Ishikawa (cell line): ENCODE data around the gene TMEM178B.

Experiments
- EGR1 ChIP-seq: IDR thresholded peaks from 2 replicates; pipeline ENCODE4 v1.6.1; 2012
- EP300 ChIP-seq: IDR thresholded peaks from 2 replicates; pipeline ENCODE4 v1.6.1; 2012; ENCODE audit warnings: borderline replicate concordance
- FOXM1 ChIP-seq: IDR thresholded peaks from 2 replicates; pipeline ENCODE4 v1.6.1; 2012; ENCODE audit warnings: low read depth, borderline replicate concordance
- MAX ChIP-seq: IDR thresholded peaks from 2 replicates; pipeline ENCODE4 v1.6.1; 2012
- NFIC ChIP-seq: IDR thresholded peaks from 2 replicates; pipeline ENCODE4 v1.6.1; 2012
- RAD21 ChIP-seq: IDR thresholded peaks from 2 replicates; pipeline ENCODE4 v1.6.1; 2012; ENCODE audit warnings: low read depth
- REST ChIP-seq: IDR thresholded peaks from 2 replicates; pipeline ENCODE4 v1.6.1; 2012; ENCODE audit warnings: low read depth, mild to moderate bottlenecking
- TAF1 ChIP-seq: IDR thresholded peaks from 2 replicates; pipeline ENCODE4 v1.6.1; 2012; ENCODE audit warnings: low read depth, mild to moderate bottlenecking
- TCF12 ChIP-seq: IDR thresholded peaks from 2 replicates; pipeline ENCODE4 v1.6.1; 2012; ENCODE audit warnings: low read depth
- TEAD4 ChIP-seq: IDR thresholded peaks from 2 replicates; pipeline ENCODE4 v1.6.1; 2012
- YY1 ChIP-seq: IDR thresholded peaks from 2 replicates; pipeline ENCODE4 v1.6.1; 2012; ENCODE audit warnings: low read depth
- ZBTB7A ChIP-seq: IDR thresholded peaks from 2 replicates; pipeline ENCODE4 v1.6.1; 2012; ENCODE audit warnings: low read depth
- TF ChIP-seq, protein P1 (sequence below): IDR thresholded peaks from 2 replicates; pipeline ENCODE4 v1.6.1; 2012

DNA sequence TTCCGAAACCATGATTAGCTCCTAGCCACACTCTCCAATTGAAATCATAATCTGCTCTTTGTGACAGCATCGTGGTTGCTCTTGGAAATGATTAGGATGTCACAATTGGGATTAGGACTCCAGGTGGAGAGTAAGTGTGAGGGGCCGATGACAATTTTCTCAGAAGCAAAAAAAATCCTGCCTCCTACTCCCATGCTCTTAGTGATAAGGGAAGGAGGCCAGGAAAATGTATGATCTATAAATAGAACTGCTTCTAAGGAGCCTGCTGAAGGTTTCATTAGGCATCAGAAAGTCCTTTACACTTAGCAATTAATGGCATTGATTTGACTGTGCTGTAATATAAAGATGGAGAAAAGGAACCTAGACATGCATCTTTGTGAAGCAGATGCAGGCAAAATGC lies 251.0 kb downstream of the TMEM178B start:
- TF ChIP-seq RAD21: no peak
- no peak for TF ChIP-seq EP300
- no peak for TF ChIP-seq TAF1
- TF ChIP-seq FOXM1: no peak
- TF ChIP-seq EGR1: no peak
- TF ChIP-seq NFIC: no peak
- TF ChIP-seq MAX: no peak
- TF ChIP-seq, protein P1, sequence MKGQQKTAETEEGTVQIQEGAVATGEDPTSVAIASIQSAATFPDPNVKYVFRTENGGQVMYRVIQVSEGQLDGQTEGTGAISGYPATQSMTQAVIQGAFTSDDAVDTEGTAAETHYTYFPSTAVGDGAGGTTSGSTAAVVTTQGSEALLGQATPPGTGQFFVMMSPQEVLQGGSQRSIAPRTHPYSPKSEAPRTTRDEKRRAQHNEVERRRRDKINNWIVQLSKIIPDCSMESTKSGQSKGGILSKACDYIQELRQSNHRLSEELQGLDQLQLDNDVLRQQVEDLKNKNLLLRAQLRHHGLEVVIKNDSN: no peak
- no peak for TF ChIP-seq REST
- TF ChIP-seq TEAD4: no peak
- no peak for TF ChIP-seq ZBTB7A
- TF ChIP-seq YY1: no peak
- no peak for TF ChIP-seq TCF12
